WTC11 (cell line): ENCODE data around the gene CALY. TPM values are rescaled to one million over a fixed set of nuclear protein-coding genes. Genes with fewer than 3 reads are reported as not detected.

ENCODE experiments used
- ATAC-seq: fragments of 200-7000 bp; cut with Tn5 transposase; 2 replicates; pipeline ENCODE4 v1.10.0; 2021; ENCODE audit warnings: mild to moderate bottlenecking, moderate library complexity
- CTCF ChIA-PET: fragments of 300-600 bp; sonication (Branson Sonifier 250); formaldehyde crosslinking; loops from one replicate; lab custom pipeline; 2021; ENCODE audit warnings: antibody characterized with exemption; lab: Charles Lee
- POLR2A ChIA-PET: fragments of 350-600 bp; sonication (Branson Sonifier 250); formaldehyde crosslinking; loops from one replicate; lab custom pipeline; 2021; ENCODE audit warnings: antibody characterized with exemption; lab: Charles Lee
- DNase-seq: peaks from one replicate; pipeline ENCODE4 v3.0.0; 2021; ENCODE audit warnings: low spot score
- H3K27ac Mint-ChIP-seq: 2 replicates; pipeline ENCODE4 v1.8.0; 2021; ENCODE audit warnings: mixed read lengths
- H3K27me3 Mint-ChIP-seq: 2 replicates; pipeline ENCODE4 v1.8.0; 2021; ENCODE audit warnings: low read depth, mild to moderate bottlenecking, moderate library complexity, mixed read lengths
- H3K36me3 Mint-ChIP-seq: 2 replicates; pipeline ENCODE4 v1.8.0; 2021; ENCODE audit warnings: mixed read lengths
- H3K4me1 Mint-ChIP-seq: 2 replicates; pipeline ENCODE4 v1.8.0; 2022; ENCODE audit warnings: mixed read lengths
- H3K4me3 Mint-ChIP-seq: 2 replicates; pipeline ENCODE4 v1.8.0; 2021; ENCODE audit warnings: mild to moderate bottlenecking, moderate library complexity, mixed read lengths
- H3K9me3 Mint-ChIP-seq: 2 replicates; pipeline ENCODE4 v1.8.0; 2021; ENCODE audit warnings: mixed read lengths
- ESRRA ChIP-seq: sonication (generic); formaldehyde crosslinking; IDR thresholded peaks from 2 replicates; pipeline ENCODE4 v1.8.1; 2022; ENCODE audit warnings: mild to moderate bottlenecking, missing genetic modification reagents, borderline replicate concordance
- FOXJ3 ChIP-seq: sonication (generic); formaldehyde crosslinking; IDR thresholded peaks from 2 replicates; pipeline ENCODE4 v1.9.0; 2021; ENCODE audit warnings: missing genetic modification reagents, mild to moderate bottlenecking, borderline replicate concordance
- FOXP4 ChIP-seq: sonication (generic); formaldehyde crosslinking; IDR thresholded peaks from 2 replicates; pipeline ENCODE4 v1.8.0; 2022; ENCODE audit warnings: mild to moderate bottlenecking, missing genetic modification reagents
- GTF2I ChIP-seq: fragments of 250-450 bp; sonication (Bioruptor Pico); conservative IDR thresholded peaks from 2 replicates; pipeline ENCODE4 v1.4.0; 2021; ENCODE audit warnings: mild to moderate bottlenecking
- IRF2 ChIP-seq: sonication (generic); formaldehyde crosslinking; IDR thresholded peaks from 2 replicates; pipeline ENCODE4 v1.8.0; 2022; ENCODE audit warnings: low read depth, missing genetic modification reagents, borderline replicate concordance
- JUN ChIP-seq: sonication (generic); formaldehyde crosslinking; IDR thresholded peaks from 2 replicates; pipeline ENCODE4 v1.8.0; 2023; ENCODE audit warnings: mild to moderate bottlenecking, missing genetic modification reagents
- KAT7 ChIP-seq: sonication (generic); formaldehyde crosslinking; IDR thresholded peaks from 2 replicates; pipeline ENCODE4 v1.8.1; 2023; ENCODE audit warnings: missing genetic modification reagents, mild to moderate bottlenecking, borderline replicate concordance
- NFATC4 ChIP-seq: fragments of 250-450 bp; sonication (Bioruptor Pico); IDR thresholded peaks from 2 replicates; pipeline ENCODE4 v1.9.0; 2021; ENCODE audit warnings: mild to moderate bottlenecking
- NR3C1 ChIP-seq: sonication (generic); formaldehyde crosslinking; conservative IDR thresholded peaks from 2 replicates; pipeline ENCODE4 v1.8.1; 2023; ENCODE audit warnings: low read depth, mild to moderate bottlenecking, missing genetic modification reagents
- STAT6 ChIP-seq: sonication (generic); formaldehyde crosslinking; conservative IDR thresholded peaks from 2 replicates; pipeline ENCODE4 v1.8.1; 2023; ENCODE audit warnings: mild to moderate bottlenecking, low read depth, missing genetic modification reagents, moderate library complexity
- ZNF263 ChIP-seq: sonication (generic); formaldehyde crosslinking; IDR thresholded peaks from 2 replicates; pipeline ENCODE4 v1.8.1; 2022; ENCODE audit warnings: low read depth, mild to moderate bottlenecking, moderate library complexity, missing genetic modification reagents
- ZNF423 ChIP-seq: fragments of 250-450 bp; sonication (Bioruptor Pico); IDR thresholded peaks from 2 replicates; pipeline ENCODE4 v2.1.2; 2022; ENCODE audit warnings: mild to moderate bottlenecking, moderate library complexity
- ZNF532 ChIP-seq: fragments of 250-450 bp; sonication (Bioruptor Pico); IDR thresholded peaks from 2 replicates; pipeline ENCODE4 v1.9.0; 2021; ENCODE audit warnings: mild to moderate bottlenecking, borderline replicate concordance
- total RNA-seq: library from RNA; stranded (reverse); gene quantifications from 3 replicates; pipeline ENCODE4 v1.2.3, GENCODE V29; 2021
- TF ChIP-seq, protein P1 (sequence below): sonication (generic); formaldehyde crosslinking; IDR thresholded peaks from 2 replicates; pipeline ENCODE4 v1.8.1; 2023; ENCODE audit warnings: mild to moderate bottlenecking, missing genetic modification reagents, moderate library complexity
- TF ChIP-seq, protein P2 (sequence below): sonication (generic); formaldehyde crosslinking; IDR thresholded peaks from 2 replicates; pipeline ENCODE4 v1.8.1; 2023; ENCODE audit warnings: mild to moderate bottlenecking, missing genetic modification reagents, moderate library complexity
- TF ChIP-seq, protein P3 (sequence below): sonication (generic); formaldehyde crosslinking; IDR thresholded peaks from 2 replicates; pipeline ENCODE4 v1.8.1; 2022; ENCODE audit warnings: low read depth, missing genetic modification reagents, borderline replicate concordance

Gene CALY
- total RNA-seq, 1 experiment from 2014 or later: 0.63 TPM

GRCh38 chr10:133279326-133280226 is 57.1 kb downstream of the CALY start (continued):
- TF ChIP-seq ZNF532 (CRISPR knock-in tag) (no peak), NFATC4 (CRISPR knock-in tag) (no peak), STAT6 (CRISPR knock-in tag) (no peak)
- TF ChIP-seq, protein P1, sequence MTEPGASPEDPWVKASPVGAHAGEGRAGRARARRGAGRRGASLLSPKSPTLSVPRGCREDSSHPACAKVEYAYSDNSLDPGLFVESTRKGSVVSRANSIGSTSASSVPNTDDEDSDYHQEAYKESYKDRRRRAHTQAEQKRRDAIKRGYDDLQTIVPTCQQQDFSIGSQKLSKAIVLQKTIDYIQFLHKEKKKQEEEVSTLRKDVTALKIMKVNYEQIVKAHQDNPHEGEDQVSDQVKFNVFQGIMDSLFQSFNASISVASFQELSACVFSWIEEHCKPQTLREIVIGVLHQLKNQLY (CRISPR knock-in tag): no peak
- TF ChIP-seq, protein P2, sequence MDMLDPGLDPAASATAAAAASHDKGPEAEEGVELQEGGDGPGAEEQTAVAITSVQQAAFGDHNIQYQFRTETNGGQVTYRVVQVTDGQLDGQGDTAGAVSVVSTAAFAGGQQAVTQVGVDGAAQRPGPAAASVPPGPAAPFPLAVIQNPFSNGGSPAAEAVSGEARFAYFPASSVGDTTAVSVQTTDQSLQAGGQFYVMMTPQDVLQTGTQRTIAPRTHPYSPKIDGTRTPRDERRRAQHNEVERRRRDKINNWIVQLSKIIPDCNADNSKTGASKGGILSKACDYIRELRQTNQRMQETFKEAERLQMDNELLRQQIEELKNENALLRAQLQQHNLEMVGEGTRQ (CRISPR knock-in tag): no peak
- TF ChIP-seq, protein P3, sequence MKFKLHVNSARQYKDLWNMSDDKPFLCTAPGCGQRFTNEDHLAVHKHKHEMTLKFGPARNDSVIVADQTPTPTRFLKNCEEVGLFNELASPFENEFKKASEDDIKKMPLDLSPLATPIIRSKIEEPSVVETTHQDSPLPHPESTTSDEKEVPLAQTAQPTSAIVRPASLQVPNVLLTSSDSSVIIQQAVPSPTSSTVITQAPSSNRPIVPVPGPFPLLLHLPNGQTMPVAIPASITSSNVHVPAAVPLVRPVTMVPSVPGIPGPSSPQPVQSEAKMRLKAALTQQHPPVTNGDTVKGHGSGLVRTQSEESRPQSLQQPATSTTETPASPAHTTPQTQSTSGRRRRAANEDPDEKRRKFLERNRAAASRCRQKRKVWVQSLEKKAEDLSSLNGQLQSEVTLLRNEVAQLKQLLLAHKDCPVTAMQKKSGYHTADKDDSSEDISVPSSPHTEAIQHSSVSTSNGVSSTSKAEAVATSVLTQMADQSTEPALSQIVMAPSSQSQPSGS: no peak

GRCh38 chr10:133278577-133279265 is 58.0 kb downstream of the CALY start:
- Mint-ChIP-seq H3K9me3 (no peaks in the 10 kb centered on the region), H3K36me3 (peaks cover 4% of the 10 kb centered on the region), H3K4me1 (peaks cover 6% of the 10 kb centered on the region; the same call in 1 of the 2 replicates), H3K27ac (peak overlapping the region; percentile 57), H3K4me3 (no peak overlapping the region), H3K27me3 (no peaks in the 10 kb centered on the region)
- ChIA-PET CTCF (interaction anchor here (2.0 to 2.8 kb wide), 4 partner anchors 12 to 32 kb away, joined by 5 to 11 read pairs (median 9); no protein-coding TSS in a partner anchor), POLR2A (interaction anchor here (0.6 kb wide), 1 partner anchor 72 kb away, joined by 3 read pairs; no protein-coding TSS in a partner anchor)
- no peak for ATAC-seq
- no peak for TF ChIP-seq ZNF263 (CRISPR knock-in tag)
- TF ChIP-seq ESRRA: no peak
- no peak for TF ChIP-seq FOXJ3
- no peak for TF ChIP-seq ZNF423
- TF ChIP-seq KAT7 (CRISPR knock-in tag): no peak
- TF ChIP-seq NR3C1 (CRISPR knock-in tag): no peak
- no peak for TF ChIP-seq IRF2 (CRISPR knock-in tag)
- TF ChIP-seq GTF2I (CRISPR knock-in tag): no peak
- no peak for TF ChIP-seq FOXP4 (CRISPR knock-in tag)
- TF ChIP-seq JUN (CRISPR knock-in tag): no peak
- no peak for DNase-seq
